Limb (tissue), 2 donors: Measurements from ENCODE around the gene PDE4A.

Experiments
- DNase-seq, 2 donors: peaks; one replicate each; pipeline ENCODE4 v3.0.0-alpha.2; 2016; ENCODE audit errors: extremely low spot score in 2 of 2

The PDE4A gene

GRCh38 chr19:10508036-10508435 lies 87.7 kb downstream of the PDE4A start:
- DNase-seq, result no peak

DNA sequence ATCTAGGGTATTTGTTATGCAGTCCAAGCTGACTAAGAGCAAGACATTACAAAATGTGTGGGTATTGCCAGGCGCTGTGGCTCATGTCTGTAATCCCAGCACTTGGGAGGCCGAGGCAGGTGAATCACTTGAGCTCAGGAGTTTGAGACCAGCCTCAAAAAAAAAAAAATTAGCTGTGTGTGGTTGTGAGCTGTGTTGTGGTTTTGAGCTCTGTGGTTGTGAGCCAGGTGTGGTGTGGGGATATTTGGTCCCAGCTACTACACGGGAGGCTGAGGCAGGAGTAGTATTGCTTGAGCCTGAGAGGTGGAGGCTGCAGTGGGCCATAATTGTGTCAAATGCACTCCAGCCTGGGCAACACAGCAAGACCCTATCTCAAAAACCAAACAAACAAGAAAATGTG lies 88.4 kb downstream of the PDE4A start:
- no peak for DNase-seq

GRCh38 chr19:10510301-10510802 lies 90.0 kb downstream of the PDE4A start:
- DNase-seq, result peak in 1 of 2 donors; percentile 71

DNA sequence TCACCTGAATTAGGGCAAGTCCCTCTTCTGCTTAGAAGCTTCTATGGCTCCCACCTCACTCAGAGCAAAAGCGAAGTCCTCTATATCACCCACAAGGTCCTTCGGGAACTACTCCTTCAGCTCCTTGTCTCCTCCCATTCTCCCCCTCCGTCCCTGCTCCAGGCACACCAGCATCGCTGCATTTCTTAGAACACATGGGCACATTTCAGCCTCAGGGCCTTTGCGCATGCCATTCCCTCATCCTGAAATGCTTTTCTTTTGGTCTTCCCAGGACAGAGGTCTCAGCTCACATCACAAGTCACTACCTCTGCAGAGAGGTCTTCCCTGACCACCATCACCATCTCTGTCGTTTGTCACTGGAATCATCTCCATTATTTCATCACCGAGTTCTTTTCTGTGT lies 92.9 kb downstream of the PDE4A start:
- DNase-seq, result no peak

DNA sequence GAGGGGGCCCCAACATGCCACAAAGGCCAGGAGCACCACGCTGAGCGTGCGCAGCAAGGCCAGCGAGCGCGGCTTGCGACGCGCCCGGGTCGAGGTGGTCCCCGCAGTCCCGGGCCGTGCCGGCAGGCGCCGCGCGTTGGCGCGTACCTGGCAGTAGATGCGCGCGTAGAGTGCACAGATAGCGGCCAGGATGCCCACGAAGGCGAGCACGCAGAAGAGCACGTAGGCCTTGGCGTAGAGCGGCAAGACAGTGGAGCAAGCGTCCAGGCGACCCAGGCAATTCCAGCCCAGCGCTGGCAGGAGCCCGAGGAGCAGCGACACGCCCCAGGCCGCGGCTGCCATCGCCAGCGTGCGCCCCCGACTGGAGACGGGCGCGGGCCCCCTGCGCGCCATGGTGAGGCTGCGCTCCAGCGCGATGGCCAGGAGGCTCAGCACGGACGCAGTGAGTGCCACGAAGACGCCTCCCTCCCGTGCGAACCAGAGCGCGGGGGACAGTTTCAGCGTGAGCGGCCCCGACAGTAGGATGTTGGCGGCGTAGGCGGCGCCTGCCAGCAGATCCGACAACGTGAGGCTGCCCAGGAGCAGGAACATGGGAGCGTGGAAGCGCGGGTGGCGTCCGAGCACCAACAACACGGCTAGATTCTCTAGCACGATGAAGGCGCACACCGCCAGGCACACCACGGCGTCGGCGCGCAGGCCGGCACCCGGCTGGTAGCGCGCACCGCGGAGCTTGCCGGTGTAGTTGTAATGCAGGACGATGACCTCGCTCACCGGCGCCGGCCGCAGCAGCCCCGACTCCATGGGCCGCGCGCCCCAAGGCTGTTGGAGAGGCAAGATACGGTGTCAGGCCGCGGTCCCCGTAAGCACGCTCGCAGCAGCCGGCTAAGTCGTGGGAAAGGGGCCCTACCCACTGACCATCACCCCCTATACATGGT lies 94.1 kb downstream of the PDE4A start:
- DNase-seq, result no peak

DNA sequence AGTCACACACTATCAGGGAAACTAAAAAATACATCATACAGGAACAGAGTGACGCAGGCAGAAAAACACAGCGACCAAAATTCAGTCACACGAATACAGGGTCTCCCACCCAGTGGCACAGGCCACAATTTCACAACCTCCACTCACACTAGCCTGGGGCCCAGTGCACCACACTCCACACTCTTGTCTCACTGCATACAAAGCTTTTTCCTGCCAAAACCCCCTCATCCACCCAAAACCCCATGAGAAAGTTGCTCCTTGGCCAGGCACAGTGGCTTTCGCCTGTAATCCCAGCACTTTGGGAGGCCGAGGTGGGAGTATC lies 95.7 kb downstream of the PDE4A start:
- no peak for DNase-seq

DNA sequence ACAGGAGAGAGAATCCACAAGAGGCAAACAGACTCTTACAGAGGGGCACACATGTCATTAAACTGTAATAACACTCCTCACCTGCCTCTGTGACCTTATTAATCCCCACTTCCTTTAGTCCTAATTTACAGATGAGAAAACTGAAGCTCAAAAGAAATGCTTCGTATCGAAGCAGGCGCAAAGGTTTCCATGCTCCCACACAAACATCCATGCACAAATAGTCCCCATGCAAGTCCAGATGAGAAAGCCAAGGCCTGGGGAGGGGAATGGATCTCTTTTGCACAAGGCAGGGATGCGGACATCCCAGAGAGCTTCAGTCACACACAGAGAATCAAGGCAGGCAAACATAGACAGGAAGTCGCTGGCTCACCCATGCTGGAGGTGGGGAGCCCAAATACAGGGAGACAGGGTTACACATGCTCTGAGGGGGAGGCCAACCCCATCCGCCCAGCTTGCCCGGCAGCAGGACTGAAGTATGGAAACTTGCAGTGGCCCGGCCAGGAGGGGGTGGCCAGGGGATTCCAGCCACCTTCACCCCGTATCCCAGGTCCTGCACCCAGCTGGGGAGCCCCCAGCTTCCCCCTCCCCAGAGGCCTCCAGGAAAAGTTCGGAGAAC lies 96.4 kb downstream of the PDE4A start:
- no peak for DNase-seq

GRCh38 chr19:10517361-10517759 lies 97.0 kb downstream of the PDE4A start, which contains the start of gene S1PR5:
TSS of gene S1PR5 (minus strand) at chr19:10517447. CDS start at chr19:10515011, 2,436 bp downstream.
- no peak for DNase-seq

GRCh38 chr19:10517760-10518443 lies 97.6 kb downstream of the PDE4A start:
- no peak for DNase-seq

- DNase-seq, result no peak
These were observed 98.4 kb downstream of the PDE4A start for GRCh38 chr19:10518444-10519361.
